WERI-Rb-1 (cell line): ENCODE data around the gene LDHD.
"Not testable (repeated sequence)": the region's sequence is repeated elsewhere in the genome, so short reads cannot be mapped to it uniquely, and the experiment has no call there.

Experiments
- DNase-seq: peaks from one replicate; pipeline ENCODE4 v3.0.0-alpha.2; 2020
- H3K27ac ChIP-seq: fragments of 250-450 bp; sonication (Bioruptor Pico); 2 replicates; pipeline ENCODE4 v1.5.1; 2020; ENCODE audit warnings: mild to moderate bottlenecking, moderate library complexity
- H3K27me3 ChIP-seq: fragments of 250-450 bp; sonication (Bioruptor Pico); 2 replicates; pipeline ENCODE4 v1.5.1; 2021; ENCODE audit warnings: mild to moderate bottlenecking, low read depth, moderate library complexity; ENCODE audit not compliant: insufficient read depth, severe bottlenecking
- H3K36me3 ChIP-seq: fragments of 250-450 bp; sonication (Bioruptor Pico); 2 replicates; pipeline ENCODE4 v1.5.1; 2020; ENCODE audit warnings: mild to moderate bottlenecking, moderate library complexity
- H3K4me3 ChIP-seq: 2 replicates; pipeline ENCODE4 v1.5.1; 2011; ENCODE audit warnings: low read depth, mild to moderate bottlenecking, control low read depth, low read length
- H3K9me3 ChIP-seq: fragments of 250-450 bp; sonication (Bioruptor Pico); 2 replicates; pipeline ENCODE4 v1.5.1; 2021; ENCODE audit warnings: mild to moderate bottlenecking, moderate library complexity; ENCODE audit not compliant: severe bottlenecking
- TF ChIP-seq, protein P1 (sequence below): IDR thresholded peaks from 2 replicates; pipeline ENCODE4 v1.5.1; 2011; ENCODE audit warnings: low read depth, mild to moderate bottlenecking, control low read depth, inconsistent platforms, low read length

Gene LDHD

GRCh38 chr16:75130150-75130771 lies 13.7 kb upstream of the LDHD start:
- Histone ChIP-seq H3K4me3 (no peak overlapping the region), H3K36me3 (no peaks in the 10 kb centered on the region), H3K27me3 (no peaks in the 10 kb centered on the region), H3K9me3 (peaks cover 10% of the 10 kb centered on the region), H3K27ac (no peak overlapping the region)
- DNase-seq: peak; percentile 25
- TF ChIP-seq, protein P1, sequence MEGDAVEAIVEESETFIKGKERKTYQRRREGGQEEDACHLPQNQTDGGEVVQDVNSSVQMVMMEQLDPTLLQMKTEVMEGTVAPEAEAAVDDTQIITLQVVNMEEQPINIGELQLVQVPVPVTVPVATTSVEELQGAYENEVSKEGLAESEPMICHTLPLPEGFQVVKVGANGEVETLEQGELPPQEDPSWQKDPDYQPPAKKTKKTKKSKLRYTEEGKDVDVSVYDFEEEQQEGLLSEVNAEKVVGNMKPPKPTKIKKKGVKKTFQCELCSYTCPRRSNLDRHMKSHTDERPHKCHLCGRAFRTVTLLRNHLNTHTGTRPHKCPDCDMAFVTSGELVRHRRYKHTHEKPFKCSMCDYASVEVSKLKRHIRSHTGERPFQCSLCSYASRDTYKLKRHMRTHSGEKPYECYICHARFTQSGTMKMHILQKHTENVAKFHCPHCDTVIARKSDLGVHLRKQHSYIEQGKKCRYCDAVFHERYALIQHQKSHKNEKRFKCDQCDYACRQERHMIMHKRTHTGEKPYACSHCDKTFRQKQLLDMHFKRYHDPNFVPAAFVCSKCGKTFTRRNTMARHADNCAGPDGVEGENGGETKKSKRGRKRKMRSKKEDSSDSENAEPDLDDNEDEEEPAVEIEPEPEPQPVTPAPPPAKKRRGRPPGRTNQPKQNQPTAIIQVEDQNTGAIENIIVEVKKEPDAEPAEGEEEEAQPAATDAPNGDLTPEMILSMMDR: peak; percentile 30; the same call in 1 of the 2 replicates

- H3K27me3 ChIP-seq, H3K27ac ChIP-seq, H3K36me3 ChIP-seq, DNase-seq, H3K4me3 ChIP-seq: not testable (repeated sequence)
- H3K9me3 ChIP-seq: peaks cover 10% of the 10 kb centered on the region
Measured at GRCh38 chr16:75129421-75130149, 13.0 kb upstream of the LDHD start.

GRCh38 chr16:75127713-75128415 lies 11.3 kb upstream of the LDHD start:
- Histone ChIP-seq H3K4me3 (no peak overlapping the region), H3K9me3 (peaks cover 10% of the 10 kb centered on the region)
- TF ChIP-seq, protein P1: no peak

DNA sequence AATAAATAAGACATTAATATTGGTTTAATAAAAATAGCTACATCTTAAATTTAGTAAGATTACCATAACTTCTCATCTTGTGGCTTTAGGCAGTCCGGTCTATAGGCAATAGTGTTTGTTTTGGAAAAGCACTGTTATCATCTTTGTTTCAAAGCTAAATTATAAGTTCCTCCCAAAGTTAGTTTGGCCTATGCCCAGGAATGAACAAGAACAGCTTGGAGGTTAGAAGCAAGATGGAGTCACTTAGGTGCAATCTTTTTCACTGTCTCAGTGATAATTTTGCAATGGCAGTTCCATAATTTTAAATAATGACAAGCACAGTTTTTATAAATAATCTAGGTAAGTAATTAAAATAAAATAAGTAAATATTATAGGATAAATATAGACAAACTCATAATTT lies 6.0 kb upstream of the LDHD start:
- Histone ChIP-seq H3K27me3 (no peaks in the 10 kb centered on the region), H3K9me3 (peaks cover 16% of the 10 kb centered on the region), H3K4me3 (no peak overlapping the region), H3K36me3 (no peaks in the 10 kb centered on the region), H3K27ac (no peak overlapping the region)
- TF ChIP-seq, protein P1: no peak
- DNase-seq: no peak

More at GRCh38 chr16:75127713-75128415, 11.3 kb upstream of the LDHD start:
- Histone ChIP-seq H3K27me3 (no peaks in the 10 kb centered on the region), H3K27ac (no peak overlapping the region), H3K36me3 (no peaks in the 10 kb centered on the region)
- no peak for DNase-seq

- Histone ChIP-seq H3K27me3 (no peaks in the 10 kb centered on the region), H3K27ac (no peak overlapping the region), H3K9me3 (peaks cover 12% of the 10 kb centered on the region), H3K36me3 (no peaks in the 10 kb centered on the region), H3K4me3 (no peak overlapping the region)
- TF ChIP-seq, protein P1: no peak
- DNase-seq: no peak
Measured at GRCh38 chr16:75121949-75122568, 5.5 kb upstream of the LDHD start.

GRCh38 chr16:75120253-75120652 lies 3.7 kb upstream of the LDHD start:
- no peaks in the 10 kb centered on the region for H3K36me3 ChIP-seq
- no peak overlapping the region for H3K27ac ChIP-seq
- no peak overlapping the region for H3K4me3 ChIP-seq
- no peaks in the 10 kb centered on the region for H3K27me3 ChIP-seq
- H3K9me3 ChIP-seq: peaks cover 12% of the 10 kb centered on the region
- TF ChIP-seq, protein P1: no peak
- DNase-seq: no peak
